ENCODE measurements around the gene PDE4C. TPM values are rescaled to one million over a fixed set of nuclear protein-coding genes. Genes with fewer than 3 reads are reported as not detected.
A peak's percentile ranks its signal among the peaks of the same experiment; 100 is the strongest.

Gene PDE4C
- total RNA-seq, 3 donors from 2014 or later, result 2.5 to 7.7 (median 6.2) TPM

DNA sequence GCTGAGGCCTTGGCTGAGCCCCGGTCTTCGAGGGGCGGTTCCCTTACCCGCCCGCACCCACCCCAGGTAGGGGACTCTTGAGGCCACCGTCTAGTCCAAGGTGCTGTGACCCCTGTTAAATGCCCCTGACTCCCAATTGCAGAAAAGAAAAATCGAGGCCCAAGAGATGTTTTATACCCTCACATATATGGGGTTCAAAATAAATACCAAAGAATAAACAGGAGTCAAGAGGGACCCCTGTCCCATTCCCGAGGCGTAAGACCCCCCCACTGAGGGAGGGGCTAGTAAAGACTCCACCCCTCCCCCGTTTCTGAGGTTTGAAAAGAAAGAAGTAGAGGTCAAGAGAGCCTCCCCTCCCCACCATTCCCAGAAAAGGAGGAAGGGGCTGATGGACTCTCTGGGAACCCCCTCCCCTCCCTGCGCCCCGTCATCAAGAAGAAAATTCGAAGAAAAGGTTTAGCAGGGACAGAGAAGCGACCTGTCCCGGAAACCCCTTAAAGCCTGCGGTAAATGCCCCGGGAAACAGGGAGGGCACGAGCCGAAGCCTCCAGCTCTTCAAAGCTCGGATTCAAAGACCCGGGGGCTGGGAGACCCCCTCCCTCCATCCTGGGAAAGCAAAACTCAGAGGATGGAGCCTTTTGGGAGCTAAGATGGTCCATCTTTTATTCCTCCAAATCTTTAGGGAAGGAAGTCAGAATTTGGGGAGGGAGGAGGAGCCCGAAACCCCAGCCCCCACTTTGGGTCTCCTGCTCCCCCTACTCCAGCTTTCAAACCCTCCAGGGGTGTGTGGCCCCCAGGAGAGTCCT lies 21.6 kb downstream of the PDE4C start:
- Histone ChIP-seq H3K4me3 (peak overlapping the region; percentile 26), H3K36me3 (ENCODE audit: low read depth) (peaks cover 5% of the 10 kb centered on the region), H3K4me1 (ENCODE audit: low read depth) (peaks cover 9% of the 10 kb centered on the region), H3K9me3 (no peaks in the 10 kb centered on the region)
- intact Hi-C loops (cut with DNase I, micrococcal nuclease), result loop anchor here in 1 of 2 donors (1.0 to 10.0 kb wide), 2 partner anchors 11 to 50 kb away; partner anchors contain the start of gene MPV17L2
- DNase-seq (peak in 2 of 3 donors; percentile 74 to 85), ATAC-seq (peak; percentile 7)
- TF ChIP-seq, protein P1, sequence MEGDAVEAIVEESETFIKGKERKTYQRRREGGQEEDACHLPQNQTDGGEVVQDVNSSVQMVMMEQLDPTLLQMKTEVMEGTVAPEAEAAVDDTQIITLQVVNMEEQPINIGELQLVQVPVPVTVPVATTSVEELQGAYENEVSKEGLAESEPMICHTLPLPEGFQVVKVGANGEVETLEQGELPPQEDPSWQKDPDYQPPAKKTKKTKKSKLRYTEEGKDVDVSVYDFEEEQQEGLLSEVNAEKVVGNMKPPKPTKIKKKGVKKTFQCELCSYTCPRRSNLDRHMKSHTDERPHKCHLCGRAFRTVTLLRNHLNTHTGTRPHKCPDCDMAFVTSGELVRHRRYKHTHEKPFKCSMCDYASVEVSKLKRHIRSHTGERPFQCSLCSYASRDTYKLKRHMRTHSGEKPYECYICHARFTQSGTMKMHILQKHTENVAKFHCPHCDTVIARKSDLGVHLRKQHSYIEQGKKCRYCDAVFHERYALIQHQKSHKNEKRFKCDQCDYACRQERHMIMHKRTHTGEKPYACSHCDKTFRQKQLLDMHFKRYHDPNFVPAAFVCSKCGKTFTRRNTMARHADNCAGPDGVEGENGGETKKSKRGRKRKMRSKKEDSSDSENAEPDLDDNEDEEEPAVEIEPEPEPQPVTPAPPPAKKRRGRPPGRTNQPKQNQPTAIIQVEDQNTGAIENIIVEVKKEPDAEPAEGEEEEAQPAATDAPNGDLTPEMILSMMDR (IDR thresholded peaks at IDR 0.05), result no peak

DNA sequence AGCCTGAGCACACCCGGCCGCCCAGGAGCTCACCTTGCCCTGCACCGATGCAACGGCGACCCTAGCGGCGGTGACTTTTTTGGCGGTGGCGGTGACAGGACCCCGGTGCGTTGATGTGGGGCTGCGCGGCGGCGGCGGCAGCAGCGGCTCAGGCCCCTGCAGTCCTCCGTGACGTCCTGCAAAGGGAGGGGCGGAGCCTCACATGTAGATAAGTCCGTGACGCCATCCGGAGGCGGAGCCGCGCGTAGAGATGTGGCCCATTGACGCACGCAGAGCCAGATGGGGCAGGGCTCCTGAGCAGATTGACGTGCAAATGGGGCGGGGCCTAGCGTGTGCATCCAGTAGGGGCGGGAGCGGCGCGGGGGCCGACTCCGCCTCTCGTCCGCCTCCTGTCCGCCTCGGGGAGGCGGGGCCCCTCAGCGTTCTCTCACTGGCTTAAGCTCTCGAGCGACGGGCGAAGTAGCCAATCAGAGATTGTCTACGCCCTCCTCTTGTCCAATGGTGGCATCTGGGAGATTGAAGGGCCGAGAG lies 22.3 kb downstream of the PDE4C start, which contains the start of gene RAB3A:
RAB3A (minus strand) TSS at position 180 of the 531 bp plus-strand sequence. CDS start 1,302 bp downstream, outside the sequence.
- DNase-seq (peak; percentile 99 to 100 (median 100)), ATAC-seq (peak; percentile 96)
- Histone ChIP-seq H3K36me3 (ENCODE audit: low read depth) (peaks cover 5% of the 10 kb centered on the region), H3K4me3 (peak within 1 kb of the TSS; percentile 26), H3K9me3 (no peaks in the 10 kb centered on the region), H3K4me1 (ENCODE audit: low read depth) (peaks cover 9% of the 10 kb centered on the region)
- intact Hi-C loops (cut with DNase I, micrococcal nuclease), result loop anchor here in 1 of 2 donors (1.0 to 10.0 kb wide), 2 partner anchors 11 to 51 kb away; partner anchors contain the start of gene MPV17L2
- TF ChIP-seq, protein P1 (IDR thresholded peaks at IDR 0.05), result peak; percentile 43

DNA sequence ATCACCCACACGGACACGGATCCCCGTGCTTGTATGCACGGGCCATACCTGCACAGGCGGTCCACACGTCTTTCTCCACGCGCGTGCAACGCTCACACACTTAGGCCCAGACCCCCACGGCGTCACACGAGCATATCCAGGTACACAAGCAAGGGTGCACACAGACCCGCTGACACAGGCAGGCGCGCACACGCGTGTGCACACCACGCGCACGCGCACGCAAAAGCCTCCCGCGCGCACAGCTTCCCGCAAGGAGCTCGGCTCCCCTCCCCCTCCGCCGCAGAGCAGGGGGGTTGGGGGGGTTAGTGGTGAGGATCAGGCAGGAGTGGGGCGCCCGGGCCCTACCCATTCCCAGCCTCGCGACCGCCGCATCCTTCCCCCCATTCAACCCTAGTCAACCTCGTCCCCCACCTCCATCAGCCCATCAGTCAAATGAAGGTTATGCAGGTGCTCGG lies 22.8 kb downstream of the PDE4C start:
- TF ChIP-seq, protein P1 (IDR thresholded peaks at IDR 0.05), result no peak
- peak; percentile 73 to 86 (median 82) for DNase-seq
- Histone ChIP-seq H3K9me3 (no peaks in the 10 kb centered on the region), H3K4me1 (ENCODE audit: low read depth) (peaks cover 9% of the 10 kb centered on the region), H3K4me3 (peak overlapping the region; percentile 26), H3K36me3 (ENCODE audit: low read depth) (peaks cover 5% of the 10 kb centered on the region)
- ATAC-seq, result peak; percentile 17
- intact Hi-C loops (cut with DNase I, micrococcal nuclease), result loop anchor here in 1 of 2 donors (10.0 kb wide), 1 partner anchor 51 kb away; a partner anchor contains a TSS

DNA sequence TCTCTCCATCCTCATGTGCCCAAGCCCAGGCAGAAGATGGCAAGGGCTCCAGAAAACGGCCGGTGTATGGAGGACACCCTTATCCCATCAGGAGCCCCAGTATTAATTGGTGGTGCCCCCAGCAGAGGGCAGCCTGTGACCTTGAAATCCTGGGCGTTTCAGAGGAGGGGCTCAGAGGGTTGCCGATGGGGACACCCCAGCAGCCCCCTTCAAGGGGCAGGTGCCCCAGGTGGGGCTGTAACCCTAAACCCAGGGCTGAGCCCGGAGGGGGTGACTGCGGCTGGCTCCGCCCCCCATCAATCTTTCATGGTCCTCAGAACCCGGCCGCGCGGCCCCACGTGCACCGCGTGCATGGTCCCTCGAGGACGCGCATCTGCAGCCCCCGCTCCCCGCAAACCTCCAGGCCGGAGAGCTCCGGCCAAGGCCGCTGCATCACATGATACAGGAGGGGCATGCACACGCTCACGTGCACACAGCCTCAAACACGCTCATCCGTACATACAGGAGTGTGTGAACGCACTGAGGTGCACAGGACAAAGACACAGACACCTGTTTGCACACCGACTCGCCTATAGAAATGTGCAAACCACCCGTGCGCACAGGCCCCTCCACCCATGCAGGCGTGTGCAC lies 23.3 kb downstream of the PDE4C start:
- no peak for ATAC-seq
- Histone ChIP-seq H3K9me3 (no peaks in the 10 kb centered on the region), H3K4me1 (ENCODE audit: low read depth) (peaks cover 9% of the 10 kb centered on the region), H3K36me3 (ENCODE audit: low read depth) (peaks cover 5% of the 10 kb centered on the region), H3K4me3 (no peak overlapping the region)
- peak; percentile 49 to 77 (median 67) for DNase-seq
- intact Hi-C loops (cut with DNase I, micrococcal nuclease), result loop anchor here in 1 of 2 donors (10.0 kb wide), 1 partner anchor 52 kb away; a partner anchor contains a TSS
- TF ChIP-seq, protein P1 (IDR thresholded peaks at IDR 0.05), result no peak

DNA sequence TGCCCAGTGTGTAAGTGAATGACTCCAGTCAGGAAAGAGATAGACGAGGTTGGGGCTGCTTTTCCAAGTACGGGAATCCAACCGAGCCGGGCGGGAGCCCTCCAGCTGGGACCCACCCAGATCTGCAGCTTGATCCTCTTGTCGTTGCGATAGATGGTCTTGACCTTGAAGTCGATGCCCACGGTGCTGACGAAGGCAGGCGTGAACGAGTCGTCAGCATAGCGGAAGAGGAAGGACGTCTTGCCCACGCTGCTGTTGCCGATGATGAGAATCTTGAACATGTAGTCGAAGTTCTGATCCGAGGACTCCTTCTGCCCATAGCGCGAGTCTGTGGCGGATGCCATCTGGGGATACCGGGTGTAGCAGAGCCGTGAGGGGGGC lies 23.9 kb downstream of the PDE4C start:
- TF ChIP-seq, protein P1 (IDR thresholded peaks at IDR 0.05), result no peak
- H3K4me3 ChIP-seq, result no peak overlapping the region
- no peak for DNase-seq

More for the DNA sequence above, 23.9 kb downstream of the PDE4C start:
- Histone ChIP-seq H3K36me3 (ENCODE audit: low read depth) (peaks cover 5% of the 10 kb centered on the region), H3K4me1 (ENCODE audit: low read depth) (peaks cover 9% of the 10 kb centered on the region), H3K9me3 (no peaks in the 10 kb centered on the region)
- ATAC-seq, result no peak
- intact Hi-C loops (cut with DNase I, micrococcal nuclease), result loop anchor here in 1 of 2 donors (10.0 kb wide), 1 partner anchor 52 kb away; a partner anchor contains a TSS
